ENCODE data around the gene THSD4.

The THSD4 gene

DNA sequence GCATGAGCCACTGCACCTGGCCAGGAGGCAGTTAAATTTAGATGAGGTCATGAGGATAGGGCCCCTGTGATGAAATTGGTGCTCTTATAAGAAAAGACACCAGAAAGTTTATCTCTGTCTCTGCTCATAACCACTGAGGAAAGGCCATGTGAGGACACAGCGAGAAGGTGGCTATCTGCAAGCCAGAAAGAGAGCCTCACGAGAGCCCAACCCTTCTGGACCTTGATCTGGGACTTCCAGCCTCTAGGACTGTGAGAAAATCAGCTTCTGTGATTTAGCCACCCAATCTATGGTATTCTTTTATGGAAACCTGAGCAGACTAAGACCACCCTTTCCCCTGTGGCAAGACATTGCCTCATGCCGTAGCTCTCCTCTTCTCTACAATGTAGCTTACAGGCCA, 337.6 kb downstream of the THSD4 start:
- DNase-seq (ENCODE audit: low read depth in 2 of 2) = no peak

- DNase-seq (ENCODE audit: low read depth in 2 of 2) = no peak
Measured at GRCh38 chr15:71454462-71454996, 339.3 kb downstream of the THSD4 start.

- no peak for DNase-seq (ENCODE audit: low read depth in 2 of 2)
Measured at GRCh38 chr15:71455107-71455506, 339.8 kb downstream of the THSD4 start.

GRCh38 chr15:71455878-71456277, 340.6 kb downstream of the THSD4 start:
- DNase-seq (ENCODE audit: low read depth in 2 of 2) = no peak

DNA sequence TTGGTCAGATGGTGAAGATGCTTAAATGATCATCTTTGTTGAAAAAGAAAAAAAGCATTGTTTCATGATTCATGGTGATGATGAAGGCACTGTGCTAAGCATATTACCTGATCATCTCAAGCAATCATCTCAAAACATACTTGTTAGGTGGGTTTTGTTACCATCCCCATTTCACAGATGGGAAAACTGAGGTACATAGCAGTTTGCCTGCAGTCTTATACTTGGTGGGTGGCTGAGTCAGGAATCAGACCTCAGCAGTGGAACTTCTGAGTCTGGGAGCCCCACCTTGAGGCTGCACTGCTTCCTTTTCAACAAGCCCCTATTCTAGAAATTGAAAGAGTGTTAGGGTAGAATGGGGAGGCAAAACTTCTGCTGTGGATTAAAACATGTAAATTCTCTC, 341.1 kb downstream of the THSD4 start:
- no peak for DNase-seq (ENCODE audit: low read depth in 2 of 2)

DNA sequence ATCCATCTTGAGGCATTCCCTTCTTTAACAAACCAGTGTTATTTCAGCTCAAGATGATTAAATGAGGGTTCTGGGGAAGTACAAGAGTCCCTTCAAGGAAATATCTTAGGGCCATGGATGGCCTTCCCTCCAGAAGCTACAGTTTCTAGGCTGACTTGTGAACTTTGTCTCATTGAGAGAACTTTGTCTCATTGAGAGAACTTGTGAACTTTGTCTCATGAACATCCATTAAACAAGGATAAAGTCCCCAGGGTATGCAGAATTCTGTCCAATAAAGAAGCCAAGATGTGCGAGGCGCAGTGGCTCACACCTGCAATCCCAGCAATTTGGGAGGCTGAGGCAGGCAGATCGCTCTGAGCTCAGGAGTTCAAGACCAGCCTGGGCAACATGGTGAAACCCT, 341.5 kb downstream of the THSD4 start:
- no peak for DNase-seq (ENCODE audit: low read depth in 2 of 2)

GRCh38 chr15:71458089-71458660, 342.9 kb downstream of the THSD4 start:
- DNase-seq (ENCODE audit: low read depth in 2 of 2) = no peak

GRCh38 chr15:71461748-71462147, 346.5 kb downstream of the THSD4 start:
- no peak for DNase-seq (ENCODE audit: low read depth in 2 of 2)

DNA sequence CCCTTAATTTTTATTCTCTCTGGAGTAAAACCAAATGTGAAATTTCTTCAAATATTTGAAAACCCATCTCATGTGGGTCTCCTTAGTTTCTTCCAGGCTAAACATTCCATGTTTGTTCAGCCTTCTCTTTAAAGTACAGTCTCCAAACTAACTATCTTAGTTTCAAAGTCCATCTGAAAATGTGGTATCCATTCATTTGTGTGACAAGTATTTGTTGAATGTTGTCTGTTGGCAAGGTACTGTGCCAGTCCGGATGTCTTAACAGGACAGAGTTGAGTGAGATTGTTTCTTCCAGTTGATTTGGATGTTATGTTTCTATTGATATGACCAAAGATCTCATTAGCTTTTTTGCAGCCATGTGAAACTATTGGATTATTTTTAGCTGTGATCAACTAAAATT, 347.4 kb downstream of the THSD4 start:
- DNase-seq (ENCODE audit: low read depth in 2 of 2) = no peak

GRCh38 chr15:71463156-71463665, 347.9 kb downstream of the THSD4 start:
- no peak for DNase-seq (ENCODE audit: low read depth in 2 of 2)

DNA sequence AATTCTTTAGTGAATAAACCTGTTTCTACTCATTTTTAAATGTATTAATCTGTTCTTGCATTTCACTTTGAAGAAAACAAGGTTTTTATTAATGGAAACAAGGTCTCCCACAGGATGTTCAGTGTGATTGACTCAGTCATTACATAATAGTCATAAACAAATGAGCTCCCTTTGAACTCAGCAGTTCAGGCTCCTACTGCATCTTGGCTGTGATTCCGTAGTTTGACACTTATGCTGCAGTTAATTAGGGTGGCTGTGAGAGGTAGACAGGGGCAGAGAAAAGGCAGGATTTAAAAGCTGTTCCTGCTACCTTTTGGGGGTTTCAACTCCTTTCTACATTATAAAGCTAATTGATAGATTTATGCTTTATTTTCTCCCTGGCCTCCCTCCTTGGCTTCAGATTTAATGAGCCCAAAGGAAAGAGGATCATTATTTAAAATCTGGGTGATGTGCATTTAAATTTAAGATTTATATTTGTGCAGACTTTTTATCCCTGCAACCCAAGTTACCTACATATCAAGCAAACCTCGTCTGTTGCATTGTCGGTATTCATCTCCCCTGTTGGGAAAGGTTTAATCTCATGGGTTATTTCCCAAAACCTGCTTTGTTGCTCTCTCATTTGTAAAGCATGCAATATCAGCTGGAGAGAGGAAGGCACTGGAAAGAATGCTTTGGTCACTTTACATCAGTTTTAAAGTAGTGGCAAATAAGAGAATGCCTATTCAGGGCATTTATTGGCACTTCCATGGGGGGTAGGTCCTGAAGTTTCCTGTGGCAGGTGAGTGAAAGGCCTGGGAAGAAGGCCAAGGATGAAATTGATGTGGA, 350.1 kb downstream of the THSD4 start:
- no peak for DNase-seq (ENCODE audit: low read depth in 2 of 2)

GRCh38 chr15:71468715-71469114, 353.4 kb downstream of the THSD4 start:
- DNase-seq (ENCODE audit: low read depth in 2 of 2) = no peak

DNA sequence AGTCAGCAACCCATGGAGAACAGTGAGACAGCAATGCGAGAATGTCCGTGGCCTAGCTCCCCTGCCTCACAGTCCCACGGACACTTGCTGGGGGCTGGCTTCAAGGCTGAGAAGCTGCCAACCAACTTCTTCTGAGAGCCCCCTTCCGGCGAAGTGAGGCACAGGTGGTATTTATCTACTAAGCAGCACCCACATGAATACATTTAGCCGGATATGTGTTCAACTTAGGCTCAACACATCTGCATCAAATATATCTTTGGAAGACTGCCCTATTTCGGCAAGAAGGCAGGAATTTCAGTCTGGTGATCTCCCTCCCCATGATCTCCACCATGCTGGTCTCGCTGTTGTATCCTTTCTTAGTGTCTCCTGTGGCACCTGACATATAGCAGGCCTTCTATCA, 354.1 kb downstream of the THSD4 start:
- no peak for DNase-seq (ENCODE audit: low read depth in 2 of 2)

GRCh38 chr15:71471347-71471746, 356.1 kb downstream of the THSD4 start:
- DNase-seq (ENCODE audit: low read depth in 2 of 2) = no peak

DNA sequence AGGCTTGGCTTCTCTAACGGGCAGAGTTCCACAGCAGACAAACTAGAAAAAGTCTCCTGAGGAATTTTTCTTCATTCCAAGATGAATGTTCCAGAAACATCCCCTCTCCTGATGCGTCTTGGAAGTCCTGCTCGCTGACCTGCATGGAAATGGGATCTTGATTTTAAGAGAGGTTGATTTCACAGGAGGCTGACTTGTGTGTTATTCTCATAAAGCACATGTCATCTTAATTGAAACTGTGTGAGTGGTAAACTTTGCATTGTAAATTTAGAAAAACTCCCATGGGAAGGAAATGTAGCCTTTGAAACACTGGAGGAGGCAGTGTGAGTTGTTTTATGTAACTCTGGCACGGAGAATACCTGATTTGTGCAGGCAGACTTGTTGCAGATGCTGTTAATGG, 357.3 kb downstream of the THSD4 start:
- DNase-seq (ENCODE audit: low read depth in 2 of 2) = no peak

DNA sequence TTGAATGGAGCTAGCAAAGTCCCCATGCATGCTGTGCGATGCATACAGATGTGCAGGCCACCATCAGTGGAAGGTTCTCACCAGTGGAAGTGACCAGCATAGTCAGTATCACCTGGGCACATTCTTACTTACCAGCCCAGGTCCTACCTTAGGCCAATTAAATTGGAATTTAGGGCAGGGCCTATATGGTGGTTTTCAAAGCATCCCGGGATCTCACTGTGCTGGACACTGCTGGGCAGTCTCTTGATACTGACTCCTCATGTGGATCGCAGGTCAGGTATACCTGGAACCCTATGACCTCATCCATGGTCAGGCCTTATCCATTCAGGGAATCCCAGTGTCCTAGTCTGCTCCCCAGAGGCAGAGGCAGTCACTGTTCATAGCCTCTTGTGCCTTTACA, 358.5 kb downstream of the THSD4 start:
- no peak for DNase-seq (ENCODE audit: low read depth in 2 of 2)

- no peak for DNase-seq (ENCODE audit: low read depth in 2 of 2)
Measured at GRCh38 chr15:71476823-71477222, 361.6 kb downstream of the THSD4 start.

DNA sequence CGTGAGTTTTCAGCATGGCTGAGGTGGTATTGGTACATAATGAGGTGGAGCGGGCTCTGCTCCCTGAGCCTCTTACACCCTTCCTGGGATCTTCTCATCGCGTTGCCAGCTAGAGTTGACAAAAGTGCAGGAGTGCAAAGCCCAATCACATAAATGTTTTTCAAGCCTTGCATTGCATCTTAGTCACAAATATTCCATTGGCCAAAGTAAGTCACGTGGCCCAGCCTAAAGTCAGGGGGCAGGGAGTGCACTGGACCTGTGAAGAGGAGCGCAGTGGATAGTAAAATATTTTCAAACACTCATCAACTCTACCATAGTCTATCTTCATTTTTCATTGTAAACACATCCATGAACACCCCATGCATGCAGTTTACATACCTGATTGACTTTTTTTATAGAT, 365.3 kb downstream of the THSD4 start:
- no peak for DNase-seq (ENCODE audit: low read depth in 2 of 2)

DNA sequence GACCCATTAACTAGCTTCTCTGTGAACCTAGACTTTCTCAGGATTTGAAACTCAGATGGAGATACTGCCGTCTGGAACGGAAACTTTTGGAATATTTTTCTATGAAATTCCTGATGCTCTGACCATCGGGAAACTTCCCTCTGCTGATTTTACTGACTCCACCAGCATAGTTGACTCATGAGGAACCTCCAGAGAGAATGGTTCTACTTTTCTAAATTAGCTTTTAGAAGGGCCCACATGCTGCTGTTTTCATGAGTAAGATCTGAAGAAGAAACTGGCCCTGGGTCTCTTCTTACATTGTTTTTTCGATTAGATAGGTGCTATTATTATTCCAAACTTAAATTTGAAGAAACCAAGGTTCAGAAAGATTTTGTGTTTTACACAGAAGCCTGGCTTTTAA, 368.8 kb downstream of the THSD4 start:
- no peak for DNase-seq (ENCODE audit: low read depth in 2 of 2)

GRCh38 chr15:71485094-71485693, 369.9 kb downstream of the THSD4 start:
- no peak for DNase-seq (ENCODE audit: low read depth in 2 of 2)

- no peak for DNase-seq (ENCODE audit: low read depth in 2 of 2)
Measured at GRCh38 chr15:71489570-71489969, 374.3 kb downstream of the THSD4 start.

DNA sequence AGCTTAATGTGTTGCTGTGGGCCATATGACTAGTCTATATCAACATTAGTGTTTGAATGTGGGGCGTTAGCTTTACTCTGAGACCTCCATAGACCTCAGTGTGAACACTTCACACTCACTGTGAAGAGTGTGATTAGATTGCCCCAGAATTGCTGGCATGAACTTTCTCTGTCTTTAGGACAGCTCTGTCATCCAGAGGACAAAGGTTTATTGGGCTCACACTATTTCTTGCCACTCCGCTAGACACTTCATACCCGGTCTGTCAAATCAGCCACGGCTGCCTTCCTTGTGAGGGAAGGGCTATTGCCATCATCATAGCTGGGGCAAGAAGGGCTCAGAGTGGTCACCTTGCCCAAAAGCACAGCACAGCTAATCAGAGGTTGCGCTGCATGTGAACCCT, 378.3 kb downstream of the THSD4 start:
- no peak for DNase-seq (ENCODE audit: low read depth in 2 of 2)
